Ishikawa (cell line): ENCODE results near the gene YTHDF1.

Experiments used
- CEBPB ChIP-seq: IDR thresholded peaks from 2 replicates; pipeline ENCODE4 v1.6.1; 2012
- CREB1 ChIP-seq: IDR thresholded peaks from 2 replicates; pipeline ENCODE4 v1.6.1; 2012; ENCODE audit warnings: low read depth
- EGR1 ChIP-seq: IDR thresholded peaks from 2 replicates; pipeline ENCODE4 v1.6.1; 2012
- EP300 ChIP-seq: IDR thresholded peaks from 2 replicates; pipeline ENCODE4 v1.6.1; 2012; ENCODE audit warnings: borderline replicate concordance
- FOXM1 ChIP-seq: IDR thresholded peaks from 2 replicates; pipeline ENCODE4 v1.6.1; 2012; ENCODE audit warnings: low read depth, borderline replicate concordance
- NFIC ChIP-seq: IDR thresholded peaks from 2 replicates; pipeline ENCODE4 v1.6.1; 2012
- RAD21 ChIP-seq: IDR thresholded peaks from 2 replicates; pipeline ENCODE4 v1.6.1; 2012; ENCODE audit warnings: low read depth
- TAF1 ChIP-seq: IDR thresholded peaks from 2 replicates; pipeline ENCODE4 v1.6.1; 2012; ENCODE audit warnings: low read depth, mild to moderate bottlenecking
- TCF12 ChIP-seq: IDR thresholded peaks from 2 replicates; pipeline ENCODE4 v1.6.1; 2012; ENCODE audit warnings: low read depth
- TEAD4 ChIP-seq: IDR thresholded peaks from 2 replicates; pipeline ENCODE4 v1.6.1; 2012
- YY1 ChIP-seq: IDR thresholded peaks from 2 replicates; pipeline ENCODE4 v1.6.1; 2012; ENCODE audit warnings: low read depth
- ZBTB7A ChIP-seq: IDR thresholded peaks from 2 replicates; pipeline ENCODE4 v1.6.1; 2012; ENCODE audit warnings: low read depth
- TF ChIP-seq, protein P1 (sequence below): IDR thresholded peaks from 2 replicates; pipeline ENCODE4 v1.6.1; 2012
- TF ChIP-seq, protein P2 (sequence below): IDR thresholded peaks from 2 replicates; pipeline ENCODE4 v1.6.1; 2012
- TF ChIP-seq, protein P3 (sequence below): IDR thresholded peaks from 2 replicates; pipeline ENCODE4 v1.6.1; 2012; ENCODE audit warnings: low read depth, mild to moderate bottlenecking

YTHDF1 gene

DNA sequence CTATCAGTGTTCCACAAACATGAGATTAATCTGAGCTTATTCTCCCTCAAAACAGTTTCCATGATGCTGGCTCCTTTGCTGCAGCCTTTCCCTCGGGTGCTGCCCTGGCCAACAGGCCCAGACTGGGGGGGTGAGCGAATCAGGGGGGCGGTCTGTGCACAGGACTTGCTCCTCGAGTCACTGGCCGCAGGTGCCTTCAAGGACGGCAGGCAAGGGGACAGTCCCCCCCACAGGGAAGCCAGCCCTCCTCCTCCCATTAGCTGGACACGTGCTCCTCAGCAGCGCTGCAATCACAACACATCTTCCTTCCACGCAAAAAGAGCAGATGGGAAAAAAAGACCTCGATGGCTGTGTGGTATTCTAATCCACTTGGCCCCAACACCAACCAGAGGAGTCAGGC, 10.0 kb downstream of the YTHDF1 start:
- no peak for TF ChIP-seq RAD21
- no peak for TF ChIP-seq NFIC
- TF ChIP-seq CEBPB: no peak
- TF ChIP-seq ZBTB7A: no peak
- TF ChIP-seq EP300: no peak
- no peak for TF ChIP-seq TEAD4
- TF ChIP-seq EGR1: no peak
- TF ChIP-seq TAF1: no peak
- TF ChIP-seq, protein P1, sequence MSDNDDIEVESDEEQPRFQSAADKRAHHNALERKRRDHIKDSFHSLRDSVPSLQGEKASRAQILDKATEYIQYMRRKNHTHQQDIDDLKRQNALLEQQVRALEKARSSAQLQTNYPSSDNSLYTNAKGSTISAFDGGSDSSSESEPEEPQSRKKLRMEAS: no peak
- TF ChIP-seq, protein P2, sequence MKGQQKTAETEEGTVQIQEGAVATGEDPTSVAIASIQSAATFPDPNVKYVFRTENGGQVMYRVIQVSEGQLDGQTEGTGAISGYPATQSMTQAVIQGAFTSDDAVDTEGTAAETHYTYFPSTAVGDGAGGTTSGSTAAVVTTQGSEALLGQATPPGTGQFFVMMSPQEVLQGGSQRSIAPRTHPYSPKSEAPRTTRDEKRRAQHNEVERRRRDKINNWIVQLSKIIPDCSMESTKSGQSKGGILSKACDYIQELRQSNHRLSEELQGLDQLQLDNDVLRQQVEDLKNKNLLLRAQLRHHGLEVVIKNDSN: no peak
- TF ChIP-seq YY1: no peak
- TF ChIP-seq, protein P3, sequence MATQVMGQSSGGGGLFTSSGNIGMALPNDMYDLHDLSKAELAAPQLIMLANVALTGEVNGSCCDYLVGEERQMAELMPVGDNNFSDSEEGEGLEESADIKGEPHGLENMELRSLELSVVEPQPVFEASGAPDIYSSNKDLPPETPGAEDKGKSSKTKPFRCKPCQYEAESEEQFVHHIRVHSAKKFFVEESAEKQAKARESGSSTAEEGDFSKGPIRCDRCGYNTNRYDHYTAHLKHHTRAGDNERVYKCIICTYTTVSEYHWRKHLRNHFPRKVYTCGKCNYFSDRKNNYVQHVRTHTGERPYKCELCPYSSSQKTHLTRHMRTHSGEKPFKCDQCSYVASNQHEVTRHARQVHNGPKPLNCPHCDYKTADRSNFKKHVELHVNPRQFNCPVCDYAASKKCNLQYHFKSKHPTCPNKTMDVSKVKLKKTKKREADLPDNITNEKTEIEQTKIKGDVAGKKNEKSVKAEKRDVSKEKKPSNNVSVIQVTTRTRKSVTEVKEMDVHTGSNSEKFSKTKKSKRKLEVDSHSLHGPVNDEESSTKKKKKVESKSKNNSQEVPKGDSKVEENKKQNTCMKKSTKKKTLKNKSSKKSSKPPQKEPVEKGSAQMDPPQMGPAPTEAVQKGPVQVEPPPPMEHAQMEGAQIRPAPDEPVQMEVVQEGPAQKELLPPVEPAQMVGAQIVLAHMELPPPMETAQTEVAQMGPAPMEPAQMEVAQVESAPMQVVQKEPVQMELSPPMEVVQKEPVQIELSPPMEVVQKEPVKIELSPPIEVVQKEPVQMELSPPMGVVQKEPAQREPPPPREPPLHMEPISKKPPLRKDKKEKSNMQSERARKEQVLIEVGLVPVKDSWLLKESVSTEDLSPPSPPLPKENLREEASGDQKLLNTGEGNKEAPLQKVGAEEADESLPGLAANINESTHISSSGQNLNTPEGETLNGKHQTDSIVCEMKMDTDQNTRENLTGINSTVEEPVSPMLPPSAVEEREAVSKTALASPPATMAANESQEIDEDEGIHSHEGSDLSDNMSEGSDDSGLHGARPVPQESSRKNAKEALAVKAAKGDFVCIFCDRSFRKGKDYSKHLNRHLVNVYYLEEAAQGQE: no peak
- no peak for TF ChIP-seq TCF12
- no peak for TF ChIP-seq FOXM1
- TF ChIP-seq CREB1: no peak

DNA sequence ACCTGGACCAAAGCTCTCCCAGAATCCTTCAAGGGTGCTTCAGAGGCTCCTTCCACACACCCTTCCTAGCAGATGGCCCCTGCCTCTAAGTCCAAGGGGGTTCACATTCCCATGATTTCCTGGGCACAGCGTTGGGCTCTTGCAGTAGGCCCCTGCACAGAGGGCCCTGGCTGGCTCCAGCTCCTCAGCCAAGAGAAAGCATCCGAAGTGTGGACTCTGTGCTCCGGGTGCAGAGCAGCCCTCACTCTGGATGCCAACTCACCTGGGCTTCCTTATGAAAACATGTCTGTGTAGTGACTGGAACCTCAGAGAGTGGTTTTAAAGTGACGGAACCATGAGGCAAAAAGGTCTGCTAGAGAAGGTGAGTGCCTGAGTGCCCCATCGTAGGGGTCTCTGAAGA, 11.6 kb downstream of the YTHDF1 start:
- TF ChIP-seq, protein P3: no peak

DNA sequence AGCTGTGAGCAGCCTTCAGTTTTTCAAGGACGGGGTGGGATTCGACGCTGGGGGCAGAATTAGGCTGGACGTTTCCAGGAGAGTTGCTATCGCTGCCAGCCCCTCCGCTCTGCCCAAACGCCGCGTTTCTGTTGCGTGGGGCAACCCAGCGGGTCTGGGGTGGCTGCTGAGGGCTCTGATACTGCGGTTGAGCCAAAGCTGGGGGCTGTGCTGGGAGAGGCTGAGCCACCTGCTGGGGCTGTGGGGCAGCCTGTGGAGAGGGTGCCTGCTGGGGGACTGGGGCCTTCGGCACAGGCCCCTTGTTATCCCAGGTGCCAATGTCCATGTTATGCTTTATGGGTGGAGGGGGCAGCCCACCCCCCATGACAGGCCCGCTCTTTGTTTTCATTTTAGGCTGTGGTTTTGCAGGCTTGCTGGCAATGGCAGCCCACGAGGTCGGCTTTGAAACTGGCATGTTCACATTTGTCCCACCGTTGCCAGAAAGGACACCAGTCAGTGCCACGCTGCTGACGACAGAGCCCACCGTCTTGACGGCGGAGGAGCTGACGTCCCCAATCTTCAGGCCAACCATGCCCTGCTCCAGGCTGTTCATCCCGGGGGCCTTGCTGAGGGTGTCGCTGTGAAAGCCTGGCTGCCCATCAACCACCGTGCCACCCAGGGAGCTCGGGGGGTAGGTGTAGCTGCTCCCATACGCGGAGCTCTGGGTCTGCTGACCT, 13.0 kb downstream of the YTHDF1 start:
- no peak for TF ChIP-seq TEAD4
- TF ChIP-seq, protein P1: no peak
- TF ChIP-seq EGR1: no peak
- no peak for TF ChIP-seq FOXM1
- TF ChIP-seq, protein P2: no peak
- TF ChIP-seq CREB1: no peak
- no peak for TF ChIP-seq ZBTB7A

DNA sequence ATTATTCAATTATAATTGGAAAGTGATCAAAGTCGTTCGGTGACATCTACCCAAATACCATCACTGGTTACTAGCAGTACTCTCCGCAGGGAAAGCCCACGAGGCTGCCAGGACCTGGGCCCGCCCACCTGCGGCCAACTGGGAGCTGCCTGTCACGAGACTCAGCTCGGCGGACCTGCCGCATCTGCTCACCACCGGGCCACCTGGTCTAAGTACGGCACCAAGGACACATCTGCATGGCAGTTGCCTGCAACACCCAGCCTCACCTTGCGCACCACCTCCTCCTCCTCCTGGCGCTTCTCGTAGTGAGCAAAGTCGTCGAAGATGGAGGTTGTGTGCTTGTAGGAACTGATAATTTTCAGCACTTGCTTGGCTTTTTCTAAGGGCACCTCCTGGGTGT, 13.9 kb downstream of the YTHDF1 start:
- no peak for TF ChIP-seq TEAD4
- TF ChIP-seq CREB1: no peak
- TF ChIP-seq CEBPB: no peak
- no peak for TF ChIP-seq NFIC
- no peak for TF ChIP-seq TCF12
- TF ChIP-seq EP300: no peak
- TF ChIP-seq TAF1: no peak
- no peak for TF ChIP-seq FOXM1
- TF ChIP-seq, protein P2: no peak

DNA sequence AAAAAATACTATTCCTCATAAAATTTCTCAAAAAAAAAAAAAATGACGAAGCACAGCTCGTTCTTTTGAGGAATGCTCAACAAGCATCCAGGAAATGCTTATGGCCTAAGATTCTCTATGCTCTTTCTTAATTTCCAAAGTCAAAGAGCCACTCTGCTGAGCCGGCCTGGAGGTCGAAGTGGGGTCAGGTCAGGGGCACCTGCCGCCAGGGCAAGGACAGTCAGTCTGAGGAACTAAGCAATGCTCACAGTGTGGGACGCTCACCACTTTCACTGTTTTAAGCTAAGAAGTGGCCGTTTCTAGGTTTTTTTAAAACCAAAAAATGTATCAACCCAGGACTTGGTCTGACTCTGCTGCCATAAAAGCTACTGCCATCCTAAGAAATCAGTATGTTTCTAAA, 17.3 kb downstream of the YTHDF1 start:
- TF ChIP-seq, protein P2: no peak
- TF ChIP-seq YY1: no peak

DNA sequence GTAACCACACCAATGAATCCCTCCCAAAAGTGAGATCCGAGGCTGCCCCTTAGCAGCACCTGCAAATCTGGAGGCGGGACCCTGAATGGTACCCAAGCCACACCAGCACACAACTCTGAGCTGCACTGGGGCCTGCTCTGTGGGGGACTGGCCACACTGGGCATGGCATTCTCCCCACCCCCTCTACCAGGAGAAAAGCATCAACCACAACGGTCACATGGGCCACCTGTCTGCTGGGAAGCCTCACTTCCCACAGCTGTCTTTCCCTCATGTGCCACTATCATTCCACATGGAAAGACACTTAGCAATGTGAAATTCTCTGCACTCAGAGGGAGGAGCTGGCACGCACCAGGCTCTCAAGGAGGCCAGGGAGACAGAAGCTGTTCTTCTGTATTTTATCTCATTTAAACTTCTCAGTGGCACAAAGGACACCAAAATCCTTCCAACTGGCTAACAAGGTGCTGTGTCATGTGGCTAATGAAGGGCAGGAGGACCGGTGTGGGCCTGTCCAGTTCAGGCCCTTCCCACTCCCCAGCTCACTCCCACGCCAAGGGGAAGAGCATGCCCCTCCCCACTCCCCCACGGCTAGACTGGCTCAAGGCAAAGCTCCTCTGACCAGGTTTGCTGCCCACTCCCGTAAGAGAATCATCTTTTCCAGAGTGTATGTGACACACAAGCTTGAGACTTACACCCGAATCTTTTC, 19.0 kb downstream of the YTHDF1 start:
- TF ChIP-seq, protein P1: no peak
- TF ChIP-seq, protein P2: no peak
- TF ChIP-seq NFIC (no peak), ZBTB7A (no peak)
